K562 (cell line): Measurements from ENCODE around the gene MAP4. TPM values are rescaled to one million over a fixed set of nuclear protein-coding genes. Genes with fewer than 3 reads are reported as not detected.
A peak's percentile ranks its signal among the peaks of the same experiment; 100 is the strongest.

Experiments used
- ATAC-seq: fragments of 200-7000 bp; cut with Tn5 transposase; 3 replicates; pipeline ENCODE4 v1.9.1; 2020; ENCODE audit warnings: moderate library complexity
- BruUV-seq: library from RNA; stranded (reverse); fragments of 400-500 nt; replicated peaks from 2 replicates; lab custom pipeline; 2021; lab: Mats Ljungman, UMichigan
- CTCF ChIA-PET: fragments of 300-600 bp; formaldehyde crosslinking; extraction: SDS; loops from one replicate; lab custom pipeline; 2021; ENCODE audit warnings: low intra/inter-chr PET ratio; lab: Yijun Ruan, JAX
- POLR2A ChIA-PET: fragments of 300-600, 350-650 bp; sonication (Branson Sonifier 250); formaldehyde crosslinking; extraction: SDS; loops from one replicate; lab custom pipeline; 2021; ENCODE audit warnings: antibody characterized with exemption, inconsistent platforms; lab: Yijun Ruan, JAX
- DNase-seq, 4 experiments: peaks; one replicate each; pipeline versions ENCODE4 v3.0.0 to v3.0.0-alpha.2; 2011 to 2018; ENCODE audit warnings: low spot score in 3 of 4, mixed read lengths in 3 of 4; ENCODE audit errors: extremely low read depth in 1 of 4
- FAIRE-seq: peaks from 2 replicates; lab custom pipeline; 2011; peaks lifted over from hg19 to GRCh38; lab: Jason Lieb, UNC
- H2AFZ ChIP-seq: 2 replicates; pipeline ENCODE4 v1.6.0; 2011; ENCODE audit warnings: low read depth, low read length, control low read depth, inconsistent platforms
- H3K27ac ChIP-seq: fragments of 200-600 bp; 3 replicates; pipeline ENCODE4 v1.8.0; 2011; ENCODE audit warnings: low read depth, mild to moderate bottlenecking, control low read depth, inconsistent platforms, low read length, moderate library complexity, mixed read lengths; ENCODE audit errors: extremely low read depth
- H3K27me3 ChIP-seq, 2 experiments: fragments of 300-600 bp in 1 of 2; 2 replicates in 1 of 2; 3 replicates in 1 of 2; pipeline versions ENCODE4 v1.6.0 to v1.8.0; 2011; ENCODE audit warnings: inconsistent platforms in 2 of 2, low read length in 2 of 2, mild to moderate bottlenecking in 1 of 2, mixed read lengths in 1 of 2, moderate library complexity in 1 of 2; ENCODE audit not compliant: control insufficient read depth in 2 of 2, insufficient read depth in 2 of 2
- H3K36me3 ChIP-seq: fragments of 300-600 bp; 3 replicates; pipeline ENCODE4 v1.8.0; 2011; ENCODE audit warnings: mild to moderate bottlenecking, low read length, inconsistent platforms; ENCODE audit not compliant: control insufficient read depth, insufficient read depth
- H3K4me1 ChIP-seq, 2 experiments: fragments of 200-600 bp in 1 of 2; replicated peaks in 1 of 2; 2 replicates in 1 of 2; 3 replicates in 1 of 2; pipeline versions ENCODE4 v1.5.1 to v1.8.0; 2011; ENCODE audit warnings: inconsistent platforms in 2 of 2, low read length in 2 of 2, mild to moderate bottlenecking in 1 of 2, mixed read lengths in 1 of 2, moderate library complexity in 1 of 2; ENCODE audit not compliant: control insufficient read depth in 2 of 2, insufficient read depth in 2 of 2
- H3K4me2 ChIP-seq: 2 replicates; pipeline ENCODE4 v1.6.1; 2011; ENCODE audit warnings: low read length, control low read depth, inconsistent platforms, mixed read lengths; ENCODE audit not compliant: insufficient read depth
- H3K4me3 ChIP-seq: fragments of 200-600 bp; sonication (generic), shearing (Covaris generic); 2 replicates; pipeline ENCODE4 v1.5.1; 2016; ENCODE audit warnings: control low read depth, inconsistent platforms
- H3K79me2 ChIP-seq: fragments of 200-600 bp; 3 replicates; pipeline ENCODE4 v1.8.0; 2011; ENCODE audit warnings: low read length, inconsistent platforms; ENCODE audit not compliant: control insufficient read depth, insufficient read depth
- H3K9ac ChIP-seq, 2 experiments: 2 replicates each; pipeline versions ENCODE4 v1.6.0 to v1.6.1; 2011; ENCODE audit warnings: low read depth in 2 of 2, low read length in 2 of 2, control low read depth in 1 of 2, inconsistent platforms in 1 of 2, mild to moderate bottlenecking in 1 of 2, mixed read lengths in 1 of 2; ENCODE audit not compliant: insufficient read depth in 1 of 2
- H3K9me1 ChIP-seq: one replicate; pipeline ENCODE4 v1.6.0; 2011; ENCODE audit warnings: inconsistent platforms, mild to moderate bottlenecking, low read length, moderate library complexity; ENCODE audit not compliant: control insufficient read depth, insufficient read depth
- H3K9me3 ChIP-seq: replicated peaks from 2 replicates; pipeline ENCODE4 v1.5.1; 2011; ENCODE audit warnings: low read depth, low read length, inconsistent platforms; ENCODE audit not compliant: control insufficient read depth, insufficient read depth
- H4K20me1 ChIP-seq: replicated peaks from 2 replicates; pipeline ENCODE4 v1.6.1; 2011; ENCODE audit warnings: low read length, inconsistent platforms, mixed read lengths; ENCODE audit not compliant: control insufficient read depth, insufficient read depth
- AFF1 ChIP-seq, 2 experiments: fragments of 450-650 bp; IDR thresholded peaks; 2 replicates each; pipeline ENCODE4 v1.6.1; 2018; ENCODE audit warnings: mild to moderate bottlenecking in 2 of 2, low read depth in 1 of 2; ENCODE audit not compliant: partially characterized antibody in 2 of 2
- ATF4 ChIP-seq: fragments of 450-650 bp; formaldehyde crosslinking; IDR thresholded peaks from 2 replicates; pipeline ENCODE4 v1.4.0; 2022; ENCODE audit warnings: mild to moderate bottlenecking, moderate library complexity
- C11orf30 ChIP-seq: fragments of 450-650 bp; IDR thresholded peaks from 2 replicates; pipeline ENCODE4 v1.6.1; 2016; ENCODE audit warnings: low read depth, mild to moderate bottlenecking
- CHD2 ChIP-seq: IDR thresholded peaks from 2 replicates; pipeline ENCODE4 v1.6.1; 2011; ENCODE audit warnings: low read depth, low read length
- EHMT2 ChIP-seq: fragments of 450-650 bp; IDR thresholded peaks from 2 replicates; pipeline ENCODE4 v1.6.1; 2018; ENCODE audit warnings: antibody characterized with exemption
- ERF ChIP-seq: fragments of 450-650 bp; formaldehyde crosslinking; IDR thresholded peaks from 2 replicates; pipeline ENCODE4 v1.4.0; 2020; ENCODE audit warnings: mild to moderate bottlenecking, mixed read lengths
- EZH2 ChIP-seq: IDR thresholded peaks from 2 replicates; pipeline ENCODE4 v1.6.1; 2012; ENCODE audit warnings: low read depth, mild to moderate bottlenecking, inconsistent platforms, low read length, borderline replicate concordance
- FOSL1 ChIP-seq: fragments of 200-800 bp; sonication (Bioruptor generic); conservative IDR thresholded peaks from 2 replicates; pipeline ENCODE4 v1.6.1; 2016; ENCODE audit warnings: missing genetic modification characterization, missing compliant biosample characterization
- GTF3C2 ChIP-seq: IDR thresholded peaks from 3 replicates; pipeline ENCODE4 v1.6.1; 2011; ENCODE audit warnings: borderline replicate concordance, mild to moderate bottlenecking, moderate library complexity; ENCODE audit not compliant: insufficient read length; ENCODE audit errors: extremely low read depth
- LARP7 ChIP-seq: fragments of 450-650 bp; IDR thresholded peaks from 2 replicates; pipeline ENCODE4 v1.6.1; 2016
- POLR2AphosphoS2 ChIP-seq: IDR thresholded peaks from 2 replicates; pipeline ENCODE4 v1.6.1; 2012; ENCODE audit warnings: low read length, improper control_type of control experiment
- PTTG1 ChIP-seq: fragments of 450-650 bp; IDR thresholded peaks from 2 replicates; pipeline ENCODE4 v1.6.1; 2016; ENCODE audit warnings: low read depth, mild to moderate bottlenecking, missing genetic modification characterization, missing compliant biosample characterization
- ZNF583 ChIP-seq: fragments of 250-450 bp; sonication (Bioruptor Pico); IDR thresholded peaks from 2 replicates; pipeline ENCODE4 v1.4.0; 2020
- whole genome bisulfite sequencing: fragments of 100-300 bp; shearing (Covaris generic); methylation state at CpG from one replicate; pipeline ENCODE4 v1.1.6; 2016; ENCODE audit warnings: low coverage, mixed read lengths; ENCODE audit not compliant: insufficient coverage; ENCODE audit errors: missing lambda C conversion rate; 5-methylcytosine and 5-hydroxymethylcytosine counted together
- in situ Hi-C: fragments of 300-500 bp; cut with MboI; formaldehyde crosslinking; loops from 4 replicates; pipeline ENCODE4 v1.15.0; 2018; ENCODE audit warnings: inconsistent platforms, mixed read lengths
- intact Hi-C: fragments of 100-400 bp; cut with micrococcal nuclease; formaldehyde crosslinking; loops from 2 replicates; pipeline ENCODE4 v1.14.2; 2022
- polyA plus RNA-seq, 8 experiments: library from polyadenylated mRNA; depleted of rRNA in 4 of 8; stranded (reverse) in 5 of 8; unstranded in 3 of 8; fragments of >200 nt; fragmentation: Nextera tagmentation in 2 of 8; fragmentation: Illumina TruSeq in 1 of 8; extraction: Ambion mirVana in 2 of 8; extraction: Trizol in 1 of 8; gene quantifications; 2 replicates each; pipeline versions ENCODE4 v1.2.1 to v1.2.3, GENCODE V29; 2011 to 2014; ENCODE audit warnings: inconsistent platforms in 1 of 8, missing spikeins in 1 of 8
- total RNA-seq, 7 experiments: library from RNA; depleted of rRNA in 6 of 7; stranded (reverse); fragments of >200 nt in 6 of 7; fragmentation: Illumina TruSeq in 2 of 7; extraction: Trizol in 2 of 7; gene quantifications; 2 replicates each; pipeline versions ENCODE4 v1.2.1 to v1.2.3, GENCODE V29; 2011 to 2021; ENCODE audit warnings: low replicate concordance in 1 of 7

Gene MAP4
- total and polyA plus RNA-seq, 9 of the 15 experiments (the other 6 are each of a cell fraction or from before 2014, with no cell fraction given): 13.3 to 141 (median 36.8) TPM

- TF ChIP-seq GTF3C2 (no peak), C11orf30 (0 out of 2 replicates have a peak, but pooled peaks have one; percentile 16)
Measured at GRCh38 chr3:47912006-47912504, 104.2 kb downstream of the MAP4 start (continued).

- no peaks in the 10 kb centered on the region for H3K9me3 ChIP-seq
- H3K36me3 ChIP-seq: peaks cover 43% of the 10 kb centered on the region
- intact Hi-C loops (no loop called here), in situ Hi-C loops (no loop called here)
- no peak overlapping the region for H2AFZ ChIP-seq
- H3K4me3 ChIP-seq: no peak overlapping the region
- no peaks in the 10 kb centered on the region for H4K20me1 ChIP-seq
- no peaks in the 10 kb centered on the region for H3K27me3 ChIP-seq
- H3K9me1 ChIP-seq: peaks cover 3% of the 10 kb centered on the region
- DNase-seq (peak; percentile 46 to 72 (median 58)), FAIRE-seq (peak; percentile 15), ATAC-seq (peak; percentile 79)
- ChIA-PET CTCF (no interaction called here), POLR2A (interaction anchor here (0.8 kb wide), 1 partner anchor 337 kb away, joined by 3 read pairs; no protein-coding TSS in a partner anchor)
- 4% methylated on average over 4 of the region's 4 CpGs for WGBS
- H3K79me2 ChIP-seq: no peaks in the 10 kb centered on the region
- H3K27ac ChIP-seq: no peak overlapping the region
- H3K4me1 ChIP-seq: peaks cover 6 to 17% of the 10 kb centered on the region in 2 experiments; a peak in 3 of 5 replicates
- no peak overlapping the region for H3K9ac ChIP-seq
- no peak overlapping the region for H3K4me2 ChIP-seq
- BruUV-seq: no TSS peak
- TF ChIP-seq LARP7 (no peak), EZH2 (no peak), POLR2AphosphoS2 (no peak), EHMT2 (0 out of 2 replicates have a peak, but pooled peaks have one; percentile 14), PTTG1 (tag) (no peak), ATF4 (no peak), FOSL1 (peak; percentile 76), AFF1 (IDR thresholded peaks at IDR 0.05; ENCODE audit: low read depth in 1 of 2, partially characterized antibody in 2 of 2) (no peak), ERF (CRISPR knock-in tag) (no peak), CHD2 (no peak), ZNF583 (CRISPR knock-in tag) (no peak)
Measured at GRCh38 chr3:47910777-47911440, 105.3 kb downstream of the MAP4 start.
